H1 (cell line): ENCODE results near the gene AGAP3.

Experiments
- CBX8 ChIP-seq: fragments of 300-800, 300-1000 bp; sonication (generic); IDR thresholded peaks from 2 replicates; pipeline ENCODE4 v1.7.1; 2016; ENCODE audit warnings: low read depth, low read length, borderline replicate concordance
- CHD2 ChIP-seq: IDR thresholded peaks from 2 replicates; pipeline ENCODE4 v1.6.1; 2012; ENCODE audit warnings: low read length, improper control_type of control experiment
- EZH2 ChIP-seq: fragments of 200-600 bp; sonication (generic); IDR thresholded peaks from 2 replicates; pipeline ENCODE4 v1.7.1; 2012; ENCODE audit warnings: low read depth, mild to moderate bottlenecking, moderate library complexity, low read length, inconsistent platforms; ENCODE audit not compliant: severe bottlenecking
- GABPA ChIP-seq: IDR thresholded peaks from 2 replicates; pipeline ENCODE4 v1.6.1; 2011; ENCODE audit warnings: mild to moderate bottlenecking, low read length, moderate library complexity, borderline replicate concordance; ENCODE audit not compliant: insufficient read depth
- POLR2AphosphoS5 ChIP-seq: IDR thresholded peaks from 2 replicates; pipeline ENCODE4 v1.6.1; 2011; ENCODE audit warnings: low read depth, low read length
- RFX5 ChIP-seq: IDR thresholded peaks from 2 replicates; pipeline ENCODE4 v1.6.1; 2011; ENCODE audit warnings: low read depth, low read length, improper control_type of control experiment, borderline replicate concordance
- SP2 ChIP-seq: IDR thresholded peaks from 2 replicates; pipeline ENCODE4 v1.6.1; 2012; ENCODE audit warnings: mild to moderate bottlenecking, low read length, inconsistent platforms
- YY1 ChIP-seq: IDR thresholded peaks from 2 replicates; pipeline ENCODE4 v1.6.1; 2011; ENCODE audit warnings: low read depth, mild to moderate bottlenecking, low read length
- TF ChIP-seq, protein P1 (sequence below), 3 experiments: IDR thresholded peaks; 1 replicate in 2 of 3; 2 replicates in 1 of 3; pipeline versions ENCODE4 v1.5.1 to v1.6.1; 2011; ENCODE audit warnings: low read length in 3 of 3, mild to moderate bottlenecking in 3 of 3, inconsistent platforms in 2 of 3, low read depth in 1 of 3, moderate library complexity in 1 of 3; ENCODE audit not compliant: insufficient read depth in 1 of 3; ENCODE audit errors: control extremely low read depth in 1 of 3

GRCh38 chr7:151135525-151135845, 49.2 kb downstream of the AGAP3 start:
- TF ChIP-seq, protein P1, sequence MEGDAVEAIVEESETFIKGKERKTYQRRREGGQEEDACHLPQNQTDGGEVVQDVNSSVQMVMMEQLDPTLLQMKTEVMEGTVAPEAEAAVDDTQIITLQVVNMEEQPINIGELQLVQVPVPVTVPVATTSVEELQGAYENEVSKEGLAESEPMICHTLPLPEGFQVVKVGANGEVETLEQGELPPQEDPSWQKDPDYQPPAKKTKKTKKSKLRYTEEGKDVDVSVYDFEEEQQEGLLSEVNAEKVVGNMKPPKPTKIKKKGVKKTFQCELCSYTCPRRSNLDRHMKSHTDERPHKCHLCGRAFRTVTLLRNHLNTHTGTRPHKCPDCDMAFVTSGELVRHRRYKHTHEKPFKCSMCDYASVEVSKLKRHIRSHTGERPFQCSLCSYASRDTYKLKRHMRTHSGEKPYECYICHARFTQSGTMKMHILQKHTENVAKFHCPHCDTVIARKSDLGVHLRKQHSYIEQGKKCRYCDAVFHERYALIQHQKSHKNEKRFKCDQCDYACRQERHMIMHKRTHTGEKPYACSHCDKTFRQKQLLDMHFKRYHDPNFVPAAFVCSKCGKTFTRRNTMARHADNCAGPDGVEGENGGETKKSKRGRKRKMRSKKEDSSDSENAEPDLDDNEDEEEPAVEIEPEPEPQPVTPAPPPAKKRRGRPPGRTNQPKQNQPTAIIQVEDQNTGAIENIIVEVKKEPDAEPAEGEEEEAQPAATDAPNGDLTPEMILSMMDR (IDR thresholded peaks at IDR 0.05; ENCODE audit: control extremely low read depth in 1 of 3, insufficient read depth in 1 of 3, low read depth in 1 of 3, low read length in 3 of 3) = no peak
- no peak for TF ChIP-seq SP2
- no peak for TF ChIP-seq POLR2AphosphoS5
- no peak for TF ChIP-seq RFX5
- TF ChIP-seq CBX8 = no peak
- TF ChIP-seq GABPA = no peak
- TF ChIP-seq CHD2 = no peak
- TF ChIP-seq YY1 = no peak
- TF ChIP-seq EZH2 = no peak
